ENCODE measurements around the gene ZC2HC1B. TPM values are rescaled to one million over a fixed set of nuclear protein-coding genes. Genes with fewer than 3 reads are reported as not detected.
"Not testable (repeated sequence)": the region's sequence is repeated elsewhere in the genome, so short reads cannot be mapped to it uniquely, and the experiment has no call there.

Gene ZC2HC1B, protein sequence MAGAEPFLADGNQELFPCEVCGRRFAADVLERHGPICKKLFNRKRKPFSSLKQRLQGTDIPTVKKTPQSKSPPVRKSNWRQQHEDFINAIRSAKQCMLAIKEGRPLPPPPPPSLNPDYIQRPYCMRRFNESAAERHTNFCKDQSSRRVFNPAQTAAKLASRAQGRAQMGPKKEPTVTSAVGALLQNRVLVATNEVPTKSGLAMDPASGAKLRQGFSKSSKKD
- polyA plus RNA-seq, result under 1 TPM in 1 of 3 donors, not detected in 2; 0.07 TPM

DNA sequence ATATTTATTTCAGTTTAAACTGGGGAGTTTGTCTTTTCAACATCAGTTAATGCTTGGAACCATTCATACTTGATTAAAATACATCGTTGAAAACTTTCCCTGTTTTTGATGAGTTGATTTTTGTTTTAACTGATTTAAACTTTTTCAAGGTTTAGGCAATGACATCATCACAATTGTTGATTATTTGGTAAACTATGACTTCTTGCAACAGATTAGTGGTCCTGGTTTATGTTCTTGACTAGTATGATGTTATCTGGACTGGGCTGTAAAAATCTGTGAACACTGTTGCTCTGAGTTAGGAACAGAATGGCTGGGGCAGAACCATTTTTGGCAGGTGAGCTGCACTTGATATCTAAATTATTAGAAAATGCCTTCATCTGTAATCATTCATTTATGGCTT is at the start of gene ZC2HC1B:
ZC2HC1B (plus strand) TSS at position 241 of the 400 bp plus-strand sequence; CDS start at position 307, 66 bp downstream.
- no peak within 1 kb of the TSS for H3K27ac ChIP-seq (ENCODE audit: low read depth, low read length)
- WGBS, 3 donors, result 69 to 95% (median 72%) methylated on average over 1 of the region's 1 CpG

DNA sequence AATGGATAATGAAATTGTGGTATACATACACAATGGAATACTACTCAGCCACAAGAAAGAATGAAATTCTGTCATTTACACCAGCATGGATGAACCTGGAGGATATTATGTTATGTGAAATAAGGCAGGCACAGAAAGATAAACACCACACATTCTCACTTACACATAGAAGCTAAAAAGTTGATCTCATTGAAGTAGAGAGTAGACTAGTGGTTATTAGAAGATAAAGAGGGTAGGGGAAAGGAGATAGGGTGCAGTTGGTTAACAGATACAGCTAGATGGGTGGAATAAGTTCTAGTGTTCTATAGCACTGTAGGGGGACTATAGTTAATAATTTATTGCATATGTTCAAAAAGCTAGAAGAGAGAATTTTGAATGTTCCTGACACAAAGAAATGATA is 46.7 kb upstream of the ZC2HC1B start:
- no peak overlapping the region for H3K27ac ChIP-seq (ENCODE audit: low read depth, low read length)

DNA sequence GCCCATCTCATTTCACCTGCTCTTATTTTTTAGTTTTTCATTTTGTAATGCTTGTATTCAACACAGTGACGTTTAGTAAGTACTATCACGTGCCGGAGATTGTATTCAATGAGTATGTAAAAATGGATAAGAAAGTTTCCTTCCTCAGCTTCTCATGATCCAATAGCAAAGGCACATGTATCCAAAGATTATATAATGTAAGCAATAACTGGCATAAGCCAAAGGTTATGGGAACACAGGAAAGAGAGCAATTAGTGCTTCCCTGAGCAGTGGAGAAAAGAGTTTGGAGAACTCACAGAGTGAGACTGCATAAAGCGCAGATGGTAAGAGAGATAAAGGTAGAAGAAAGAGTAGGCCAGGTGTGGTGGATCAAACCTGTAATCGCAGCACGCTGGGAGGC is 42.9 kb upstream of the ZC2HC1B start:
- 79 to 89% (median 86%) methylated on average over 6 of the region's 6 CpGs for WGBS, 3 donors
- no peak overlapping the region for H3K27ac ChIP-seq (ENCODE audit: low read depth, low read length)

DNA sequence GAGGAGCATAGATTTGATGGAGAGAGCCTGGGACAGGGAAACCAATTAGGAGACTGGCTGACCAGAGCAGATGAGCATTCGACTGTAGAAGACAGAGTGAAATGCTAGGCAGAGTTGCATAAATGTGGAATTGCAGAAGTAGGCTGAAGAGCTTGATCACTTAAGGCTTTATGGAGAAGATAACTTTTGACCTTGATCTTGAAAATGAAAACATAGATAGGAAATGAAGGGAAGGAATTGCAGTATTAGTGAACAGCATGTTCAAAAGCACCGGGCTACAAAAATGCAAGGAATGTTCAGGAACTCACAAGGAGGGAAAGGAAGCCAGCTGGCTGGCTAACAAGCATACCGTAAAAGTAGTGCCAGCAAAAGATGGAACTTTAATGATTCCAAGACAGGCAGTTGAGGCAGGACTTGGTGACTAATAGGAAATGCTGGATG is 41.7 kb upstream of the ZC2HC1B start:
- H3K27ac ChIP-seq (ENCODE audit: low read depth, low read length), result no peak overlapping the region

DNA sequence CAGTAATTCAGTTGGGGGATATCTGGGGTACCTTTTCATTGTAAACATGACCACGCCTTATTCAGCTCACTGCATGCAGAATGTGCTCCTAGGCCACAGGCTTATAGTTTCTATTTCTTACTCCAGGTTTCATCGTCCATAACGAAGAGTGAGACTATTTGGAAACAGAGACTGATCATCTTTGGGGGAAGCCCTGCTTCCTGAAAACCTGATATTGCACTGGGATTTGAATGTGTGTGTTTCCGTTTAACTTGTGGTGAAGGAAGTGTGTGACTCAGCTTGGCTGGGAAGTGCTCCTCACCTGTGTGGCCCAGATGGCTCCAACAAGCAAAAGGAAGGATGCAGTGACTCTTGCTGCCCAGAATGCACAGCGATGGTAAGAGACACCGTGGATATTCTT is 40.7 kb upstream of the ZC2HC1B start:
- 60 to 88% (median 60%) methylated on average over 6 of the region's 6 CpGs for WGBS, 3 donors

More for the DNA sequence above, 41.7 kb upstream of the ZC2HC1B start:
- 39 to 53% (median 49%) methylated on average over 3 of the region's 3 CpGs for WGBS, 3 donors

DNA sequence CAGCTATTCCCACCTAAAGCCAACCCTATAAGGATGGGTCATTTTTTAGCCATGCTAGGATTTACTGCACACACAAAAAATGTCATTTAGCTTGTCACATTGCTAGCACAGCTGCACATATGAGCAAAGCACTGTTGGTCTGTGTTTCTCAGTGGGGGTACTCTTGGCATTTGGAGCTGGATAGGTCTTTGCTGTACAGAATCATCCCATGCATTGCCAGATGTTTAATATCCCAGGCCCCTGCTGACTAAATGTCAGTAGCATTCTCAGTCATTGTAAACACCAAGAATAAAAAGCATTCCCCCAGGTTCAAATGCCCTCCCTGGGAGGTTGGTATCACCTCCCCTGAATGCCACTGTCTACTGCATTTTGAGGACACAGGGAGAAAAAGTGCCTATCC is 35.7 kb upstream of the ZC2HC1B start:
- H3K27ac ChIP-seq (ENCODE audit: low read depth, low read length), result no peak overlapping the region

More for the DNA sequence above, 40.7 kb upstream of the ZC2HC1B start:
- no peak overlapping the region for H3K27ac ChIP-seq (ENCODE audit: low read depth, low read length)

DNA sequence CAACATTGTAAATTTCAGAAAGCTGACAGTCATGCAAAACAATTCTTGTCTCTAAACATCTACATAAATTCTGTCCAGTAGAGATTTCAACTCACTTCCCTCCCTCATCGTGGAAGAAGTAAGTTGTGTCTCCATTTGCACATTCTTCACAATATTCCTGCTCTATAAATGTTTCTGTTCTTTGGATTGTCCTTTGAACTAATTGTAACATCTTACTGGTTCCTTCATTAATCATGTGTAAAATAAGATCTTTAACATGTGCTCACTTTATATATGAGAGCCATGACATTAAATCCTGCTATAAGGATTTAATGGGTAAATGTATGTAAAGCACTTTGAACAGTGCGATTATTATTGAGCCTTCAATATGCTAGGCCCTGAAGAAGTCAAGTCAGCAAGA is 28.1 kb upstream of the ZC2HC1B start:
- no peak overlapping the region for H3K27ac ChIP-seq (ENCODE audit: low read depth, low read length)
- 81 to 96% (median 91%) methylated on average over 2 of the region's 2 CpGs for WGBS, 3 donors

DNA sequence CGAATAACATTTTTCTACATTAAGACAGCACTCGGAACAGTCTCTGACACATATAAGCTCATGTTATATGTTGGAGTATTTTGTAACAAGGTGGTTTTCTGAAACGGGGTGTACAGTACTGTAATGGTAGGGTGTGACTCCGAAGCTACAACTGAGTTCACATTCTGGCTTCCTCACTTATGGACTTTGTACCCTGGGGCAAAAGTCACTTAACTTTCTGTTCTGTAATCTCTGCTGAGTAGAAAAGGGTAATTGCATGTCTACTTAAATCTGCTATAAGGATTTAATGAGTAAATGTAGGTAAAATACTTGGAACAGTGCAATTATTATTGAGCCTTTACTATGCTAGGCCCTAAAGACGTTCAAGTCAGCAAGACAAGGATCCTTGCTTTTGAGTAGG is 25.9 kb upstream of the ZC2HC1B start:
- no peak overlapping the region for H3K27ac ChIP-seq (ENCODE audit: low read depth, low read length)
- WGBS, 3 donors, result 65 to 88% (median 78%) methylated on average over 5 of the region's 5 CpGs

DNA sequence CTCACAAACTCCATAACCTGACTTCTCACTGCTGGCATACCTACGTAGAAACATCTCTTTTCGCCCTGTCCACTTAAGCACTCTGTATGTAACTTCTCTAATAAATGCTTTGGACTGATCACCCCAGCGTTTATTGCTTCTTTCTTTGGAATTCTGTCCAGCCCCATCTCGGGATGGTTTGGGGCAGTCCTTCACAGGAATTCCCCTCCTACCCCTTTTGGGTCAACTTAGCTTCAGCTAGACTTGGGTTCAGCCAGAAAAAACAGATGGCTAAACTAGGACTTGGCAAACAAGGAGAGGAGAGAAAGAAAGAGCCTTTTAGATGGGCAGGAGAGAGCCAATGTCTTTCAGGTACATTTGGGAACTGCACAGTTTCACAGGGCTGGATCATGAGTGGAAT is 25.1 kb upstream of the ZC2HC1B start:
- 68 to 82% (median 71%) methylated on average over 4 of the region's 4 CpGs for WGBS, 3 donors
- no peak overlapping the region for H3K27ac ChIP-seq (ENCODE audit: low read depth, low read length)

DNA sequence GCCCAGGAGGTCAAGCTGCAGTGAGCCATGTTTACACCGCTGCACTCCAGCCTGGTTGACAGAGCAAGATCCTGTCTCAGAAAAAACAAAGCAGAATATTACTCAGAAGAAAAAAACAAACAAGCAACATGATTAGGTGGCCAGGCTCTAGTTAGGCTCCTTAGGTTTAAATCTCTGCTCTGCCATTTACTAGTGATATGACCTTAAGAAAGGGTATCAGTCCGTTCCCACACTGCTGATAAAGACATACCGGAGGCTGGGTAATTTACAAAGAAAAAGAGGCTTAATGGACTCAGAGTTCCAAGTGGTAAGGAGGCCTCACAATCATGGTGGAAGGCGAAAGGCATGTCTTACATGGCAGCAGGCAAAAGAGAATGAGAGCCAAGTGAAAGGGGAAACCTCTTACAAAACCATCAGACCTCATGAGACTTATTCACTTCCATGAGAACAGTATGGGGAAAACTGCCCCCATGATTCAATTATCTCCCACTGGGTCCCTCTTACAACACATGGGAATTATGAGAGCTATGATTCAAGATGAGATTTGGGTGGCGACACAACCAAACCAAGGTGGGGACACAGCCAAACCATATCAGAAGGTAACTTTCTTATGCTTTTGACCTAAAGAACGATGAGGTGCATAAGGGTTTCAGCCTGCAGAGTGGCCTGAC is 23.5 kb upstream of the ZC2HC1B start:
- no peak overlapping the region for H3K27ac ChIP-seq (ENCODE audit: low read depth, low read length)

DNA sequence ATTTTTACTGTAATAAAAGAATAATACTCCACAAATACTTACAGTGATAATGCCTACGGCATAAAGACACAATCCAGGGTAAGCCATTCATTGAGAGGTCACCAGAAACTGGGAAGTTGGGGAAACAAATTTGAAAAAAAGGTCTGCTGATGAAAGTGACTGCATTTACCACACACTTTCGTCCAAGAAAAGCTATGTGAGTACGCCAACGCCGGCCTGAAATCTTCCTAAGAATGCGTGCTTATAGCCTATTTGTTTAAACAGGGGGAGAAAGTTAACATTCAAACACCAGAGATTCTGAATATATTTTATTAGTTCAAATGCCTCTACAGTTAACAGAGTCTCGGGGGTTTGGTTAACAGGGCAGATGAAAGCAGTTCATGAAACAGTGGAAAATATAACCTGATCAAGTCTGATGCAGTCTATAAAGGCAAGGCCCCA is 21.8 kb upstream of the ZC2HC1B start:
- peak overlapping the region; percentile 63 for H3K27ac ChIP-seq (ENCODE audit: low read depth, low read length)
- WGBS, 3 donors, result 22 to 33% (median 30%) methylated on average over 7 of the region's 7 CpGs

More for the DNA sequence above, 23.5 kb upstream of the ZC2HC1B start:
- WGBS, 3 donors, result 81 to 95% (median 91%) methylated on average over 6 of the region's 6 CpGs

DNA sequence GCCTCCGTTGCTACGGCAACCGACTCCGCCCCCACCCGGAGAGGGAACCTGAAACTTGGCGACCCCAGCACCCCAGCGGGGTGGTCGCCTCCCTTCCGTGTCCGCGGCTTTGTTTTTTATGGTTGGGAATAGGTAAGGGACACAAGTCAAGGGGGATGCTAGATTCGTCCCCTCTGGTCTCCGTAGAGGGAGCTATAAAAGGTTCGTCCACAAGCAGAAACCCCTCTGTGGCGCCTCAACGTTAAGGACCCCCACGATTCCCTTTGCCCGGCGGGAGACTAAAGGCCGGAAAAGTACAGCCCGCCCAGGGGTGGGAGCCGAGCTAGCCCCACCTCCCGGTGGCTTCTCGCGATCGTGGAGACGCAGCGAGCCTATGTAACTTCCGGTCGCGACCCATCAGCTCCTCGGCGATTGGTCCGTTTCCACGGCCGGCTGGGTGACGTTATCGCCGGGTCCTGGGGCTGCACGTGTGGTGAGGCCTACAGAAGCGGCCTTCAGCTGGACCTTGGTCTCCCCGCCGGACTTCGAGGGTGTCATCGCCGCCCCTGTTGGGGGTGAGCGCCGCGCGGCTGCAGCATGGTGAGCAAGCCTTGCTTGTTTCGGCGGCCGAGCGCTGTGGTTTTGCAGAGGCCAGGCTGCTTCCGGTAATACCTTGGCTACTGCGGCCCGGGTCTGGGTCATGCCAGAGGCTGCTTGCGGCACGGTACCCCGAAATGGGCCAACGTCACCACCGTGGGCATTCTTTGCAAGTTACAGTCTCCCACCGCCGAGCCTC is 21.2 kb upstream of the ZC2HC1B start, which contains the start of gene LTV1:
LTV1 (plus strand) TSS at position 437 of the 775 bp plus-strand sequence; CDS start at position 577, 140 bp downstream.
- 0 to 1% (median 1%) methylated on average over 64 of the region's 64 CpGs for WGBS, 3 donors
- H3K27ac ChIP-seq (ENCODE audit: low read depth, low read length), result peak within 1 kb of the TSS; percentile 63

DNA sequence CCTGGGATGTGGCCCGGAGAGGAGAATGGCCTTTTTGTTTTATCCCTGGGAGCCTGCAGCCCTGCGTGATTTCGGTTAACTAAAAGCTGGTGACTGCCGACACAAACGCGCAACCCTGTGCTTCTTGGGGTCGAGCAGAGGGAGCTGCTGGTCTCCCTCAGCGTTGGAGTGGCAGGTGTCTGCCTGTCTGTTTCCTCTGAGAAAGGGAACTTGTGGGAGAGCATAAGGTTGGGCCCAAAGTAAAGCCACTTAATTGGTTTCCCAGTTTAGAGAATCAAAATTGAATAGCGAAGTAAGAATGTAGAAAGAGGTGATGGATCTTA is 20.6 kb upstream of the ZC2HC1B start:
- 1 to 2% (median 1%) methylated on average over 9 of the region's 9 CpGs for WGBS, 3 donors

DNA sequence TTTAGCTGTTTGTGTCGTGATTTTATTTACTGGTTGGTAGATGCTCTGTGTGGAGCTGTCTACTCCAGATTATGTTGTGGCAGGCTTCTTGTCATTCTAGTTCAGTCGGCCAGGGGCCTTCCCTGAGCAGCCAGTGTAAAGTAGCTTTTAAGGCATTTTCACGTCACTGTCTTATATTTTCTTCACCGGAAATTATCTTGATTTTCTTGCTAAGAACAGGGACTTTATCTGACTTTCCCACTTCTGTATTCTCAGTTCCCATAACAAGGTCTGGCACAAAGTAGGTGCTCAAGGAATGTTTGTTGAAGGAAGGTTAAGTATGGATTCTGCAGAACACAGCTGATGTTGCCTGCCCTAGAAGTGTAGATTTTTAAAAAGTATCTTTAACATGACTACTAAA is 20.3 kb upstream of the ZC2HC1B start:
- H3K27ac ChIP-seq (ENCODE audit: low read depth, low read length), result no peak overlapping the region
- 7 to 18% (median 10%) methylated on average over 4 of the region's 4 CpGs for WGBS, 3 donors

More for the DNA sequence above, 20.6 kb upstream of the ZC2HC1B start:
- H3K27ac ChIP-seq (ENCODE audit: low read depth, low read length), result peak overlapping the region; percentile 40

DNA sequence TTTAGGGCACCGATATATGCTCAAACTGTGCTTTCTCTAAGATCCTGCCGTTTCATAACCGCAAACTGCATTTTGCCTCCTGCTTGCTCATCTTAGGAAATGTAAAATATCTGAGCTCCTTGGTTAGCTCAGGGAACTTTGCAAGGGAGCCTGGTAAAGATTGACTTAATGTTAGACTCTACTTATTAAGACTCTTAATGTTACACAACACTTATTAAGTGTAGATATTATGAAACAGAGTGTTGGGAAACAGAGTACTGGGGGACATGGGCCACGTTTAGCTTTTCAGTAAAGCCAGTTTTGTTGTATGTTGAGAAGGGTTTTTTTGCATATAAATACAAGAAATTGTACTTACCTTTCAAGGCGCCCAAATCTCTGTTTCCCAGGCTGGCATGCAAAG is 19.2 kb upstream of the ZC2HC1B start:
- no peak overlapping the region for H3K27ac ChIP-seq (ENCODE audit: low read depth, low read length)
- WGBS, 3 donors, result 56 to 93% (median 66%) methylated on average over 5 of the region's 5 CpGs

DNA sequence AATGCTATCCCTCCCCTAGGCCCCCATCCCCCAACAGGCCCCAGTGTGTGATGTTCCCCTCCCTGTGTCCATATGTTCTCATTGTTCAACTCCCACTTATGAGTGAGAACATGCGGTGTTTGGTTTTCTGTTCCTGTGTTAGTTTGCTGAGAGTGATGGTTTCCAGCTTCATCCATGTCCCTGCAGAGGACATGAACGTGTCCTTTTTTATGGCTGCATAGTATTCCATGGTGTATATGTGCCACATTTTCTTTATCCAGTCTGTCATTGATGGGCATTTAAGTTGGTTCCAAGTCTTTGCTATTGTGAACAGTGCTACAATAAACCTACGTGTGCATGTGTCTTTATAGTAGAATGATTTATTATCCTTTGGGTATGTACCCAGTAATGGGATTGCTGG is 12.6 kb upstream of the ZC2HC1B start:
- 94 to 98% (median 96%) methylated on average over 3 of the region's 3 CpGs for WGBS, 3 donors

DNA sequence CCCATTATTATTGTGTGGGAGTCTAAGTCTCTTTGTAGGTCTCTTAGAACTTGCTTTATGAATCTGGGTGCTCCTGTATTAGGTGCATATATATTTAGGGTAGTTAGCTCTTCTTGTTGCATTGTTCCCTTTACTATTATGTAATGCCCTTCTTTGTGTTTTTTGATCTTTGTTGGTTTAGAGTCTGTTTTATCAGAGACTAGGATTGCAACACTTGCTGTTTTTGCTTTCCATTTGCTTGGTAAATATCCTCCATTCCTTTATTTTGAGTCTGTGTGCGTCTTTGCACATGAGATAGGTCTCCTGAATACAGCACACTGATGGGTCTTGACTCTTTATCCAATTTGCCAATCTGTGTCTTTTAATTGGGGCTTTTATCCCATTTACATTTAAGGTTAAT is 9.2 kb upstream of the ZC2HC1B start:
- WGBS, 3 donors, result 88 to 96% (median 92%) methylated on average over 1 of the region's 1 CpG
- not testable (repeated sequence) for H3K27ac ChIP-seq (ENCODE audit: low read depth, low read length)

More for the DNA sequence above, 12.6 kb upstream of the ZC2HC1B start:
- not testable (repeated sequence) for H3K27ac ChIP-seq (ENCODE audit: low read depth, low read length)

DNA sequence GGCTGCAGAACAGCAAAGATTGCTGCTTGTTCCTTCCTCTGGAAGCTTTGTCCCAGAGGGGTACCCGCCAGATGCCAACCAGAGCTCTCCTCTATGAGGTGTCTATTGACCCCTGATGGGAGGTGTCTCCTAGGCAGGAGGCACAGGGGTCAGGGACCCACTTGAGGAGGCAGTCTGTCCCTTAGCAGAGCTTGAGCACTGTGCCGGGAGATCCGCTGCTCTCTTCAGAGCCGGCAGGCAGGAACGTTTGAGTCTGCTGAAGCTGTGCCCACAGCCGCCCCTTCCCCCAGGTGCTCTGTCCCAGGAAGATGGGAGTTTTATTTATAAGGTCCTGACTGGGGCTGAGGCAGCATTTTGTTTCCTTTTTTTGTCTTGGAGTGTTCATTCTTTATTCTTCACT is 7.5 kb upstream of the ZC2HC1B start:
- WGBS, 3 donors, result 90 to 96% (median 96%) methylated on average over 6 of the region's 6 CpGs
- H3K27ac ChIP-seq (ENCODE audit: low read depth, low read length), result not testable (repeated sequence)

DNA sequence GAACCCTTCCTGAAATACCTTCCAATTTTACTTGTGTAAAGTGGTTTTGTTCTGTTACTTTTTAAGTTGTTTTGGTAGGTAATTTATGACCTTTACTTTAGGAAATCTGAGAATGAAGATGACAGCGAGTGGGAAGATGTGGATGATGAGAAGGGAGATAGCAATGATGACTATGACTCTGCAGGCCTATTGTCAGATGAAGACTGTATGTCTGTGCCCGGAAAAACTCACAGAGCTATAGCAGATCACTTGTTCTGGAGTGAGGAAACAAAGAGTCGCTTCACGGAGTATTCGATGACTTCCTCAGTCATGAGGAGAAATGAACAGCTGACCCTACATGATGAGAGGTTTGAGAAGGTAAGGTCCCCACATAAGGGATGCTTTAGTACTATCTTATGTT is 6.6 kb upstream of the ZC2HC1B start:
- no peak overlapping the region for H3K27ac ChIP-seq (ENCODE audit: low read depth, low read length)
- WGBS, 3 donors, result 97 to 98% (median 97%) methylated on average over 5 of the region's 5 CpGs

All from adipose tissue (tissue), 3 donors.